Osteoblast (primary cell): ENCODE results near the gene DYSF. TPM values are rescaled to one million over a fixed set of nuclear protein-coding genes. Genes with fewer than 3 reads are reported as not detected.

Source experiments
- DNase-seq: peaks from one replicate; pipeline ENCODE4 v3.0.0; 2011; ENCODE audit warnings: low spot score, mixed read lengths; ENCODE audit not compliant: insufficient read length; ENCODE audit errors: missing footprints
- H2AFZ ChIP-seq: 2 replicates; pipeline ENCODE4 v1.6.0; 2011; ENCODE audit warnings: mild to moderate bottlenecking, low read length
- H3K27ac ChIP-seq: 2 replicates; pipeline ENCODE4 v1.5.1; 2011; ENCODE audit warnings: mild to moderate bottlenecking, low read depth, low read length, moderate library complexity
- H3K27me3 ChIP-seq: 2 replicates; pipeline ENCODE4 v1.6.0; 2012; ENCODE audit warnings: mild to moderate bottlenecking, control low read depth, inconsistent platforms, low read length, moderate library complexity; ENCODE audit not compliant: insufficient read depth
- H3K36me3 ChIP-seq: 2 replicates; pipeline ENCODE4 v1.5.1; 2011; ENCODE audit warnings: mild to moderate bottlenecking, low read length, control low read depth, moderate library complexity; ENCODE audit not compliant: insufficient read depth
- H3K4me1 ChIP-seq: 2 replicates; pipeline ENCODE4 v1.5.1; 2011; ENCODE audit warnings: mild to moderate bottlenecking, low read length, control low read depth, moderate library complexity; ENCODE audit not compliant: insufficient read depth
- H3K4me2 ChIP-seq: 2 replicates; pipeline ENCODE4 v1.6.0; 2011; ENCODE audit warnings: mild to moderate bottlenecking, low read length; ENCODE audit not compliant: insufficient read depth
- H3K4me3 ChIP-seq: fragments of 200-600 bp; sonication (generic); 3 replicates; pipeline ENCODE4 v1.5.1; 2012; ENCODE audit warnings: mild to moderate bottlenecking, low read length, inconsistent platforms; ENCODE audit not compliant: insufficient read depth
- H3K79me2 ChIP-seq: 2 replicates; pipeline ENCODE4 v1.6.0; 2012; ENCODE audit warnings: mild to moderate bottlenecking, low read length, control low read depth, inconsistent platforms; ENCODE audit not compliant: insufficient read depth
- H3K9me3 ChIP-seq: 2 replicates; pipeline ENCODE4 v1.5.1; 2011; ENCODE audit warnings: low read depth, low read length, control low read depth
- H4K20me1 ChIP-seq: 2 replicates; pipeline ENCODE4 v1.6.0; 2012; ENCODE audit warnings: mild to moderate bottlenecking, low read length, control low read depth; ENCODE audit not compliant: insufficient read depth
- CTCF ChIP-seq: IDR thresholded peaks from 2 replicates; pipeline ENCODE4 v1.5.1; 2011; ENCODE audit warnings: mild to moderate bottlenecking, low read depth, low read length, moderate library complexity; ENCODE audit errors: extremely low read depth
- total RNA-seq: library from RNA; depleted of rRNA; stranded (reverse); fragments of >200 nt; gene quantifications from 2 replicates; pipeline ENCODE4 v1.2.3, GENCODE V29; 2012

Gene DYSF
- total RNA-seq, 1 donor, result 4.3 TPM

GRCh38 chr2:71473346-71474031 lies 20.1 kb downstream of the DYSF start:
- H3K4me1 ChIP-seq, result peaks cover 6% of the 10 kb centered on the region
- no peaks in the 10 kb centered on the region for H4K20me1 ChIP-seq
- H3K9me3 ChIP-seq, result no peaks in the 10 kb centered on the region
- H3K79me2 ChIP-seq, result no peaks in the 10 kb centered on the region
- no peaks in the 10 kb centered on the region for H3K36me3 ChIP-seq
- H3K27ac ChIP-seq, result no peak overlapping the region
- no peak overlapping the region for H3K4me2 ChIP-seq
- H3K27me3 ChIP-seq, result peaks cover 8% of the 10 kb centered on the region
- no peak for TF ChIP-seq CTCF
- DNase-seq, result no peak
- H3K4me3 ChIP-seq, result no peak overlapping the region
- no peak overlapping the region for H2AFZ ChIP-seq

GRCh38 chr2:71474116-71474743 lies 20.9 kb downstream of the DYSF start:
- no peaks in the 10 kb centered on the region for H3K9me3 ChIP-seq
- H3K79me2 ChIP-seq, result no peaks in the 10 kb centered on the region
- no peak for TF ChIP-seq CTCF
- H2AFZ ChIP-seq, result no peak overlapping the region
- no peak for DNase-seq
- H3K4me2 ChIP-seq, result no peak overlapping the region
- no peaks in the 10 kb centered on the region for H4K20me1 ChIP-seq
- peaks cover 3% of the 10 kb centered on the region for H3K27me3 ChIP-seq
- no peak overlapping the region for H3K4me3 ChIP-seq
- no peaks in the 10 kb centered on the region for H3K36me3 ChIP-seq
- H3K4me1 ChIP-seq, result peaks cover 6% of the 10 kb centered on the region
- H3K27ac ChIP-seq, result no peak overlapping the region

GRCh38 chr2:71474744-71475397 lies 21.5 kb downstream of the DYSF start:
- no peak for TF ChIP-seq CTCF
- Histone ChIP-seq H3K36me3 (no peaks in the 10 kb centered on the region), H3K4me1 (peaks cover 6% of the 10 kb centered on the region), H3K79me2 (no peaks in the 10 kb centered on the region), H2AFZ (no peak overlapping the region), H3K4me3 (no peak overlapping the region), H3K27me3 (peaks cover 3% of the 10 kb centered on the region), H4K20me1 (no peaks in the 10 kb centered on the region), H3K4me2 (no peak overlapping the region), H3K27ac (no peak overlapping the region), H3K9me3 (no peaks in the 10 kb centered on the region)
- no peak for DNase-seq

- no peak for TF ChIP-seq CTCF
- Histone ChIP-seq H4K20me1 (no peaks in the 10 kb centered on the region), H3K9me3 (no peaks in the 10 kb centered on the region), H3K27me3 (peaks cover 11% of the 10 kb centered on the region), H2AFZ (no peak overlapping the region), H3K27ac (no peak overlapping the region), H3K36me3 (no peaks in the 10 kb centered on the region), H3K4me1 (peaks cover under 1% of the 10 kb centered on the region), H3K79me2 (no peaks in the 10 kb centered on the region), H3K4me2 (no peak overlapping the region), H3K4me3 (no peak overlapping the region)
- DNase-seq, result no peak
Observed at GRCh38 chr2:71476495-71476894, 23.1 kb downstream of the DYSF start.
